Measurements from ENCODE around the gene MAP7. TPM values are rescaled to one million over a fixed set of nuclear protein-coding genes. Genes with fewer than 3 reads are reported as not detected.

The MAP7 gene
- total and polyA plus RNA-seq, 9 of the 15 experiments (the other 6 are each of a cell fraction or from before 2014, with no cell fraction given), result 0.76 to 7.7 (median 3.9) TPM

GRCh38 chr6:136549300-136550044, 750 bp downstream of the MAP7 start:
- H3K27me3 ChIP-seq (ENCODE audit: control insufficient read depth in 2 of 2, insufficient read depth in 2 of 2, low read length in 2 of 2), result peaks cover 7 to 8% of the 10 kb centered on the region in 2 experiments; a peak in 3 of 5 replicates
- H3K4me2 ChIP-seq (ENCODE audit: insufficient read depth, low read length), result peak overlapping the region; percentile 60
- H3K36me3 ChIP-seq (ENCODE audit: control insufficient read depth, insufficient read depth, low read length), result no peaks in the 10 kb centered on the region
- WGBS (ENCODE audit: insufficient coverage, low coverage, missing lambda C conversion rate), result 13% methylated on average over 39 of the region's 42 CpGs
- no peaks in the 10 kb centered on the region for H3K79me2 ChIP-seq (ENCODE audit: control insufficient read depth, insufficient read depth, low read length)
- DNase-seq (ENCODE audit: extremely low read depth in 1 of 4, low spot score in 3 of 4), result peak; percentile 23 to 36 (median 29)
- H2AFZ ChIP-seq (ENCODE audit: low read depth, low read length), result peak overlapping the region; percentile 93
- ChIA-PET POLR2A (interaction anchor here (0.8 to 1.2 kb wide), 3 partner anchors 10 to 260 kb away, joined by 3 to 5 read pairs (median 5); partner anchors contain the start of gene BCLAF1), CTCF (ENCODE audit: low intra/inter-chr PET ratio) (interaction anchor here (1.3 to 1.7 kb wide), 2 partner anchors 208 to 244 kb away, joined by 4 to 6 read pairs; no protein-coding TSS in a partner anchor)
- H3K9me3 ChIP-seq (replicated peaks; ENCODE audit: control insufficient read depth, insufficient read depth, low read depth, low read length), result no peaks in the 10 kb centered on the region
- 0 out of 2 replicates have a peak, but pooled peaks cover 5% of the 10 kb centered on the region for H4K20me1 ChIP-seq (replicated peaks; ENCODE audit: control insufficient read depth, insufficient read depth, low read length)
- peaks cover 13 to 17% of the 10 kb centered on the region in 2 experiments for H3K4me1 ChIP-seq (replicated peaks in 1 of 2; ENCODE audit: control insufficient read depth in 2 of 2, insufficient read depth in 2 of 2, low read length in 2 of 2)
- H3K4me3 ChIP-seq, result peak overlapping the region; percentile 64
- intact Hi-C loops (cut with micrococcal nuclease), result loop anchor here (1.0 to 10.0 kb wide), 3 partner anchors 122 to 375 kb away; partner anchors contain the start of gene SLC35D3
- ATAC-seq, result no peak
- in situ Hi-C loops (cut with MboI), result loop anchor here (25.0 kb wide), 1 partner anchor 212 kb away; no protein-coding TSS in a partner anchor
- 0 out of 3 replicates have a peak overlapping the region, but pooled peaks have one; percentile 20 for H3K27ac ChIP-seq (ENCODE audit: extremely low read depth, low read depth, low read length)
- peaks cover 4% of the 10 kb centered on the region for H3K9me1 ChIP-seq (ENCODE audit: control insufficient read depth, insufficient read depth, low read length)
- peak overlapping the region; percentile 37 to 91; a peak in 3 of 4 replicates for H3K9ac ChIP-seq (ENCODE audit: insufficient read depth in 1 of 2, low read depth in 2 of 2, low read length in 2 of 2)
- BruUV-seq (replicated peaks), result no TSS peak
- no peak for FAIRE-seq
- TF ChIP-seq ZNF444 (CRISPR knock-in tag; IDR thresholded peaks at IDR 0.05), result no peak
- TF ChIP-seq RFX1 (IDR thresholded peaks at IDR 0.05), result no peak
- TF ChIP-seq ZBTB7A (IDR thresholded peaks at IDR 0.05; ENCODE audit: borderline replicate concordance, control insufficient read depth, low read depth, low read length), result 0 out of 2 replicates have a peak, but pooled peaks have one; percentile 13
- TF ChIP-seq ZHX1 (conservative IDR thresholded peaks at IDR 0.05; ENCODE audit: low read length), result no peak
- TF ChIP-seq PHB (CRISPR knock-in tag; IDR thresholded peaks at IDR 0.05), result no peak
- TF ChIP-seq PRDM10 (IDR thresholded peaks at IDR 0.05; ENCODE audit: partially characterized antibody), result no peak
- no peak for TF ChIP-seq SREBF2 (CRISPR knock-in tag; IDR thresholded peaks at IDR 0.05)
- TF ChIP-seq ZBTB17 (CRISPR knock-in tag; IDR thresholded peaks at IDR 0.05), result peak; percentile 90
- TF ChIP-seq NCOA6 (IDR thresholded peaks at IDR 0.05), result 0 out of 2 replicates have a peak, but pooled peaks have one; percentile 31
- no peak for TF ChIP-seq SLC30A9 (CRISPR knock-in tag; IDR thresholded peaks at IDR 0.05)
- TF ChIP-seq BACH1 (tag; IDR thresholded peaks at IDR 0.05), result no peak
- TF ChIP-seq CREM (IDR thresholded peaks at IDR 0.05; ENCODE audit: low read depth), result no peak
- peak; percentile 22 for TF ChIP-seq KDM5B (IDR thresholded peaks at IDR 0.05; ENCODE audit: insufficient replicate concordance, low read depth, low read length)
- no peak for TF ChIP-seq DDX20 (tag; IDR thresholded peaks at IDR 0.05; ENCODE audit: low read depth)
- no peak for TF ChIP-seq EZH2 (IDR thresholded peaks at IDR 0.05; ENCODE audit: borderline replicate concordance, low read depth, low read length)
